ENCODE measurements around the gene GRK5.

The GRK5 gene

GRCh38 chr10:119420950-119421875 lies 213.8 kb downstream of the GRK5 start:
- Histone ChIP-seq H3K27me3 (ENCODE audit: control insufficient read depth in 3 of 3, insufficient read depth in 3 of 3, low read depth in 1 of 3, low read length in 3 of 3) (no peaks in the 10 kb centered on the region), H3K23ac (ENCODE audit: low read depth, low read length, poor library complexity) (no peak overlapping the region), H3K4me3 (ENCODE audit: low read length in 2 of 2) (no peak overlapping the region), H3K14ac (ENCODE audit: low read length) (peak overlapping the region; percentile 14), H2BK5ac (ENCODE audit: low read length) (no peak overlapping the region), H3K4ac (ENCODE audit: low read length) (no peak overlapping the region), H3K9me3 (replicated peaks in 1 of 2; ENCODE audit: control insufficient read depth in 2 of 2, insufficient read depth in 1 of 2, low read depth in 1 of 2, low read length in 2 of 2) (no peaks in the 10 kb centered on the region), H3K4me1 (ENCODE audit: control insufficient read depth in 2 of 2, insufficient read depth in 1 of 2, low read depth in 1 of 2, low read length in 2 of 2) (peaks cover 8 to 9% of the 10 kb centered on the region in 2 donors), H4K91ac (ENCODE audit: low read depth, low read length, poor library complexity) (no peak overlapping the region), H2AK5ac (ENCODE audit: low read depth, low read length) (no peak overlapping the region), H2AFZ (ENCODE audit: low read length) (peak overlapping the region; percentile 66), H3K18ac (ENCODE audit: low read length) (peak overlapping the region; percentile 51), H2BK15ac (ENCODE audit: low read length) (no peak overlapping the region), H3K4me2 (ENCODE audit: insufficient read depth, low read length, poor library complexity, severe bottlenecking) (no peak overlapping the region), H3K36me3 (replicated peaks in 1 of 2; ENCODE audit: control insufficient read depth in 2 of 2, insufficient read depth in 2 of 2, low read length in 2 of 2) (peaks cover 0 to under 1% of the 10 kb centered on the region in 2 donors), H3K79me1 (ENCODE audit: low read depth, low read length) (peaks cover 3% of the 10 kb centered on the region), H4K8ac (ENCODE audit: low read depth, low read length) (peak overlapping the region; percentile 70), H3K27ac (replicated peaks; ENCODE audit: low read length) (no peak overlapping the region), H3K9ac (ENCODE audit: low read depth, low read length, poor library complexity) (no peak overlapping the region), H2BK120ac (ENCODE audit: low read depth, low read length) (peak overlapping the region; percentile 73), H2BK12ac (ENCODE audit: low read length) (no peak overlapping the region)
- no CpG with 5 or more reads among the region's 13 CpGs for WGBS, 2 donors (ENCODE audit: extremely low coverage in 2 of 2, insufficient read length in 2 of 2, insufficient replicate concordance in 1 of 2)
- DNase-seq (ENCODE audit: low spot score), result no peak

DNA sequence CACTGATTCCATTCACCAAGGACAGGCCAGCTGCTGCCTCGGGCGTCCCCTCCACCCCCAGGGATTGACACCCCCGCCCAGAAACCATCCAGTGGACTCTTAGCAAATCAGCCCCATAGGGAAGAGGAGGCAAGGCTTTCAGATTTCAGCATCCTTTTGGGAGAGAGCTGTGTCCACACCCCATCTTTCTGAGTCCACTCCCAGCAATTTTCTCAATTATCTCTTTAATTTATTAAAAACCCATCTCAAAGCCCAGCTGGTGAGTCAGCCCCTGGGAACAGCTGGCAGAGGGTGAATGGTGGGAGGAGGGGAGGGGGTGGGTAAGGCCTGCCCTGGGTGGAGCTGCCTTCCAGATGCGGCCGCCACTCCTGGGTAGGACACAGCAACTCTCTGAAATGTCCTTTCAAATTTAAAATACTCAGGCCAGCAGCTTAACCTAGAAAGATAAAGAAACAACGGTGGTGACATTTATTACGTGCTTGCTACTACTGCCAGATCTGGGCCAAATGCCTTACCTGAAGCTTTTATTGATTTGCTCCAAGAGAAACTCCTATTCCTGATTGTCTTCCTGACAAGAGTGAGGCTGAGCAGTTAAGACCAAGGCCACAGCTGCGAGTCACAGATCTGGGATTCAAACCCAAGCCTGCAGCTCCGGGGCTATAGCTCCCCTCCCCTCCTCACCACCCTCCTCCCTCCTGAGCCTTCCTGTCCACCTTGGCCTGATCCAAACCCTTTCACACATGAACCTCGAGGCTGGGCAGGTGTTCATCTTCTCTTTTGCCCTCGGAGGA lies 214.7 kb downstream of the GRK5 start:
- Histone ChIP-seq H3K9me3 (replicated peaks in 1 of 2; ENCODE audit: control insufficient read depth in 2 of 2, insufficient read depth in 1 of 2, low read depth in 1 of 2, low read length in 2 of 2) (peaks cover 3 to 4% of the 10 kb centered on the region in 2 donors), H3K27me3 (ENCODE audit: control insufficient read depth in 3 of 3, insufficient read depth in 3 of 3, low read depth in 1 of 3, low read length in 3 of 3) (no peaks in the 10 kb centered on the region), H2AFZ (ENCODE audit: low read length) (peak overlapping the region; percentile 66), H3K27ac (replicated peaks; ENCODE audit: low read length) (no peak overlapping the region), H3K4me3 (ENCODE audit: low read length in 2 of 2) (no peak overlapping the region), H4K8ac (ENCODE audit: low read depth, low read length) (no peak overlapping the region), H3K23ac (ENCODE audit: low read depth, low read length, poor library complexity) (no peak overlapping the region), H2BK5ac (ENCODE audit: low read length) (peak overlapping the region; percentile 15), H3K79me1 (ENCODE audit: low read depth, low read length) (peaks cover 3% of the 10 kb centered on the region), H2BK120ac (ENCODE audit: low read depth, low read length) (no peak overlapping the region), H2BK15ac (ENCODE audit: low read length) (no peak overlapping the region), H3K36me3 (replicated peaks in 1 of 2; ENCODE audit: control insufficient read depth in 2 of 2, insufficient read depth in 2 of 2, low read length in 2 of 2) (peaks cover 8 to 10% of the 10 kb centered on the region in 2 donors), H3K9ac (ENCODE audit: low read depth, low read length, poor library complexity) (no peak overlapping the region), H3K18ac (ENCODE audit: low read length) (no peak overlapping the region), H2AK5ac (ENCODE audit: low read depth, low read length) (no peak overlapping the region), H2BK12ac (ENCODE audit: low read length) (no peak overlapping the region), H3K4ac (ENCODE audit: low read length) (no peak overlapping the region), H4K91ac (ENCODE audit: low read depth, low read length, poor library complexity) (no peak overlapping the region), H3K4me2 (ENCODE audit: insufficient read depth, low read length, poor library complexity, severe bottlenecking) (no peak overlapping the region), H3K14ac (ENCODE audit: low read length) (no peak overlapping the region), H3K4me1 (ENCODE audit: control insufficient read depth in 2 of 2, insufficient read depth in 1 of 2, low read depth in 1 of 2, low read length in 2 of 2) (peaks cover 8 to 9% of the 10 kb centered on the region in 2 donors)
- no CpG with 5 or more reads among the region's 11 CpGs for WGBS, 2 donors (ENCODE audit: extremely low coverage in 2 of 2, insufficient read length in 2 of 2, insufficient replicate concordance in 1 of 2)
- no peak for DNase-seq (ENCODE audit: low spot score)

GRCh38 chr10:119422682-119423509 lies 215.5 kb downstream of the GRK5 start:
- peaks cover 16 to 18% of the 10 kb centered on the region in 2 donors for H3K36me3 ChIP-seq (replicated peaks in 1 of 2; ENCODE audit: control insufficient read depth in 2 of 2, insufficient read depth in 2 of 2, low read length in 2 of 2)
- peak overlapping the region; percentile 15 for H2BK5ac ChIP-seq (ENCODE audit: low read length)
- H3K9ac ChIP-seq (ENCODE audit: low read depth, low read length, poor library complexity), result no peak overlapping the region
- H3K27ac ChIP-seq (replicated peaks; ENCODE audit: low read length), result no peak overlapping the region
- H2BK120ac ChIP-seq (ENCODE audit: low read depth, low read length), result no peak overlapping the region
- peaks cover 4 to 5% of the 10 kb centered on the region in 2 donors for H3K9me3 ChIP-seq (replicated peaks in 1 of 2; ENCODE audit: control insufficient read depth in 2 of 2, insufficient read depth in 1 of 2, low read depth in 1 of 2, low read length in 2 of 2)
- H4K8ac ChIP-seq (ENCODE audit: low read depth, low read length), result no peak overlapping the region
- H3K4me3 ChIP-seq (ENCODE audit: low read length in 2 of 2), result no peak overlapping the region
- H2BK12ac ChIP-seq (ENCODE audit: low read length), result no peak overlapping the region
- H2AK5ac ChIP-seq (ENCODE audit: low read depth, low read length), result peak overlapping the region; percentile 47
- H3K4me2 ChIP-seq (ENCODE audit: insufficient read depth, low read length, poor library complexity, severe bottlenecking), result no peak overlapping the region
- no peaks in the 10 kb centered on the region for H3K27me3 ChIP-seq (ENCODE audit: control insufficient read depth in 3 of 3, insufficient read depth in 3 of 3, low read depth in 1 of 3, low read length in 3 of 3)
- H3K4ac ChIP-seq (ENCODE audit: low read length), result no peak overlapping the region
- no peak overlapping the region for H2AFZ ChIP-seq (ENCODE audit: low read length)
- H3K23ac ChIP-seq (ENCODE audit: low read depth, low read length, poor library complexity), result no peak overlapping the region
- whole genome bisulfite sequencing, 2 donors (ENCODE audit: extremely low coverage in 2 of 2, insufficient read length in 2 of 2, insufficient replicate concordance in 1 of 2), result no CpG with 5 or more reads among the region's 12 CpGs
- H3K4me1 ChIP-seq (ENCODE audit: control insufficient read depth in 2 of 2, insufficient read depth in 1 of 2, low read depth in 1 of 2, low read length in 2 of 2), result peaks cover 8 to 9% of the 10 kb centered on the region in 2 donors
- no peak for DNase-seq (ENCODE audit: low spot score)
- H3K79me1 ChIP-seq (ENCODE audit: low read depth, low read length), result peaks cover 3% of the 10 kb centered on the region
- H2BK15ac ChIP-seq (ENCODE audit: low read length), result no peak overlapping the region
- H3K14ac ChIP-seq (ENCODE audit: low read length), result no peak overlapping the region
- H3K18ac ChIP-seq (ENCODE audit: low read length), result no peak overlapping the region
- no peak overlapping the region for H4K91ac ChIP-seq (ENCODE audit: low read depth, low read length, poor library complexity)
